Uterus (tissue), 4 donors: Measurements from ENCODE around the gene SFN. TPM values are rescaled to one million over a fixed set of nuclear protein-coding genes. Genes with fewer than 3 reads are reported as not detected.

ENCODE experiments used
- DNase-seq, 2 donors: peaks; one replicate each; pipeline ENCODE4 v3.0.0-alpha.2; 2019 to 2020
- H3K27ac ChIP-seq, 2 donors: fragments of 200-600 bp; sonication (generic); 1 replicate in 1 of 2; 2 replicates in 1 of 2; pipeline ENCODE4 v1.5.1; 2016 to 2018
- H3K27me3 ChIP-seq, 2 donors: fragments of 200-600 bp; sonication (generic); one replicate each; pipeline ENCODE4 v1.5.1; 2018 to 2019; ENCODE audit warnings: control low read depth in 1 of 2
- H3K36me3 ChIP-seq, 2 donors: fragments of 200-600 bp; sonication (generic); one replicate each; pipeline ENCODE4 v1.5.1; 2019; ENCODE audit warnings: control low read depth in 1 of 2
- H3K4me1 ChIP-seq, 2 donors: fragments of 200-600 bp; sonication (generic); one replicate each; pipeline ENCODE4 v1.5.1; 2018 to 2019; ENCODE audit warnings: control low read depth in 1 of 2
- H3K4me3 ChIP-seq, 2 donors: fragments of 200-600 bp; sonication (generic); 1 replicate in 1 of 2; 2 replicates in 1 of 2; pipeline ENCODE4 v1.5.1; 2018 to 2019; ENCODE audit warnings: mild to moderate bottlenecking in 1 of 2
- H3K9me3 ChIP-seq, 2 donors: fragments of 200-600 bp; sonication (generic); one replicate each; pipeline ENCODE4 v1.5.1; 2019; ENCODE audit warnings: control low read depth in 1 of 2
- POLR2A ChIP-seq, 2 donors: fragments of 450-650 bp; IDR thresholded peaks; one replicate each; pipeline ENCODE4 v1.6.1; 2016; ENCODE audit warnings: antibody characterized with exemption in 2 of 2, mild to moderate bottlenecking in 1 of 2, moderate library complexity in 1 of 2
- intact Hi-C: fragments of 100-400 bp; cut with DNase I; formaldehyde crosslinking; loops from one replicate; pipeline ENCODE4 v1.15.1; 2023; ENCODE audit warnings: low total_unique reads
- total RNA-seq, 4 donors: library from RNA; depleted of rRNA in 3 of 4; stranded (reverse); fragments of >200 nt in 3 of 4; gene quantifications; one replicate each; pipeline versions ENCODE4 v1.1.0 to v1.2.4, GENCODE V29; 2014 to 2023
- TF ChIP-seq, protein P1 (sequence below), 4 experiments: fragments of 200-600 bp in 2 of 4; fragments of 450-650 bp in 2 of 4; sonication (generic) in 2 of 4; IDR thresholded peaks; one replicate each; pipeline ENCODE4 v1.5.1; 2016 to 2019; ENCODE audit warnings: antibody characterized with exemption in 4 of 4, mild to moderate bottlenecking in 2 of 4, moderate library complexity in 1 of 4
- donor health status: DM: yes; HTN: yes; CAD: no.

SFN gene
- total RNA-seq, 4 donors from 2014 or later: 0.55 to 0.83 TPM; not detected in 2

DNA sequence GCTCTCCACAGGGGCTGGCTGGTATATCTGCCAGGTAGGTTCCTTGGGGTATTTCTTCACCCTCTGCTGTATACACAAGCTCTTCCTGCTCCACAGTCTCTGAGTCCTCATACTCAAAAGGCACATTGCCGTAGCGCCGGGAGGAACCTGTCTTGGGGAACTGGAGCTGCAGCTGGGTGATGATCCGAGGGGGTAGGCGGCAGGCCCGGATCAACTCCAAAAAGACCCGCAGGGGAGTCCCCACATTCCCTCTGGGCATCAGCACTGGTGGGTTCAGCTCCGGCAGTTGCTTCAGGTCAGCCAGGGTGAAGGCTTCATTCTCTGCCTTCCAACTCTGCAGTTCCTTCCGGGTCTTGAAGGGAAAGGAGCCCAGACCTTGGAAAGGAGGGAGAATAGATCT is 34.4 kb downstream of the SFN start:
- no peak for DNase-seq
- Histone ChIP-seq H3K27me3 (no peaks in the 10 kb centered on the region), H3K4me3 (no peak overlapping the region), H3K9me3 (no peaks in the 10 kb centered on the region), H3K36me3 (no peaks in the 10 kb centered on the region), H3K4me1 (no peaks in the 10 kb centered on the region), H3K27ac (no peak overlapping the region)
- intact Hi-C loops: no loop called here
- no peak for TF ChIP-seq POLR2A (IDR thresholded peaks at IDR 0.05)
- TF ChIP-seq, protein P1, sequence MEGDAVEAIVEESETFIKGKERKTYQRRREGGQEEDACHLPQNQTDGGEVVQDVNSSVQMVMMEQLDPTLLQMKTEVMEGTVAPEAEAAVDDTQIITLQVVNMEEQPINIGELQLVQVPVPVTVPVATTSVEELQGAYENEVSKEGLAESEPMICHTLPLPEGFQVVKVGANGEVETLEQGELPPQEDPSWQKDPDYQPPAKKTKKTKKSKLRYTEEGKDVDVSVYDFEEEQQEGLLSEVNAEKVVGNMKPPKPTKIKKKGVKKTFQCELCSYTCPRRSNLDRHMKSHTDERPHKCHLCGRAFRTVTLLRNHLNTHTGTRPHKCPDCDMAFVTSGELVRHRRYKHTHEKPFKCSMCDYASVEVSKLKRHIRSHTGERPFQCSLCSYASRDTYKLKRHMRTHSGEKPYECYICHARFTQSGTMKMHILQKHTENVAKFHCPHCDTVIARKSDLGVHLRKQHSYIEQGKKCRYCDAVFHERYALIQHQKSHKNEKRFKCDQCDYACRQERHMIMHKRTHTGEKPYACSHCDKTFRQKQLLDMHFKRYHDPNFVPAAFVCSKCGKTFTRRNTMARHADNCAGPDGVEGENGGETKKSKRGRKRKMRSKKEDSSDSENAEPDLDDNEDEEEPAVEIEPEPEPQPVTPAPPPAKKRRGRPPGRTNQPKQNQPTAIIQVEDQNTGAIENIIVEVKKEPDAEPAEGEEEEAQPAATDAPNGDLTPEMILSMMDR (IDR thresholded peaks at IDR 0.05): no peak

DNA sequence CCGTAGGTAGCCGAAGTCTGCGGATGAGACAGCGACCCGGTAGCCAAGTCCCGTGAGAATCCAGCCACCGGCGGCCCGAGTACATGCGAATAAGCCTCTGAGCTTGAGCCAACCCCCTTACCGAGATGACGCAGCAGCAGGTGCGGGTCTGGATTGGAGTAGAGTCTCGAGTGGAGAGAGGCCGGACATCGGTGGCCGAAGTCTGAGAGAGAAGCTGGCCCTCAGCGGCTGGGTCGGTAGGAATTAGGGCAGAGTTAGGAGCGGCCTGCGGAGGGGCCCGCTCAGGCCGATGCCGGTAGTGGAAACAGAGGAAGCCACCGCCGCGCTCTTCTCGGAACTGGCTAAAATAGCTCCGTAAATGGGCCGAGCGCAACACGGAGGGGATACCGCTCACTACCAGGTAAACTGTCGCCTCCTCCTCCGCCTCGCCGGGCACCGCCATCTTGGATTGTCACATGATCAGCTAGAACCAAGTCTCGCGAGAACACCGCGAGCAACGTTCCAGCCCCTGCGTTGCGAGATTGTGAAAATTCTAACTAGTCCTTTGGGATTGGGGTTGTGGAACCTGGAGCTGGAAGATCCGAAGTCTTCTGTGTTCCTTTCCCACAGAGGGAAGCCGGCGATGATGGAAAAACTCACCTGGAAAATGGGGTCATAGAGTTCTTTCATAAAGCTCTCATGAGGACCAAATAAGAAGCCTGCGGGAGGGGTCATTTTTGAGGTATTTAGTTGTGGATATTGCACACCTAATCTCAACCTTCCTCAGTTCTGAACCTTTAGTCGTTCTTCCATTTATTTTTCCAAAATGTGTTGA is 37.3 kb downstream of the SFN start, which contains the start of gene GPATCH3:
Gene GPATCH3, minus strand, starts transcription at position 467 of the 814 bp plus-strand sequence. Its CDS starts 25 bp downstream, at position 442.
- H3K4me1 ChIP-seq: no peaks in the 10 kb centered on the region

DNA sequence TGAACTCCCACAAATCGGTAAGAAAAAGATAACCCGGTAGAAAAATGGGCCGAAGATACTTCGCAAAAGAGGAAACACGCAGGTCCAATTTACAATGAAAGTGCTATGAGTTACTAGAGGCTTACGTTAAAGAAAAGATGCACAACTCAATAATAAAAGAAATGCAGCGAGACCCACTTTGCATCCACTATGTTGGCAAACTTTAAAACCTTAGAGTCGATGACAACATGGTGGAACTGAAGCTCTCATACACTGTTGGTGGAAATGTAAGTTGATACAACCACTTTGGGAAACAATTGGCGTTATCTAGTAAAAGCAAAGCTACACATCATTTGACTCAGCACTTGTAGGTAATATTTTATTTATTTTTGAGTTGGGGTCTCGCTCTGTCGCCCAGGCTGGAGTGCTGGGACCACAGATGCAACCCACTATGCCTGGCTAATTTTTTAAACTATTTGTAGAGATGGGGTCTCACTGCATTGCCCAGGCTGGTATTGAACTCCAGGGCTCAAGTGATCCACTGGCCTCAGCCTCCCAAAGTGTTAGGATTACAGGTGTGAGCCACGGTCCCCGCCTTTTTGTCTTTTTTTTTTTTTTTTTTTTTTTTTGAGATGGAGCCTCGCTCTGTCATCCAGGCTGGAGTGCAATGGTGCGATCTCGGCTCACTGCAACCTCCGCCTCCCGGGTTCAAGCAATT is 38.0 kb downstream of the SFN start:
- Histone ChIP-seq H3K36me3 (no peaks in the 10 kb centered on the region), H3K4me1 (no peaks in the 10 kb centered on the region), H3K27me3 (no peaks in the 10 kb centered on the region), H3K27ac (peak overlapping the region; percentile 80 to 89), H3K4me3 (peak overlapping the region; percentile 77), H3K9me3 (no peaks in the 10 kb centered on the region)
- DNase-seq: no peak
- intact Hi-C loops: no loop called here
- TF ChIP-seq POLR2A (IDR thresholded peaks at IDR 0.05): no peak
- TF ChIP-seq, protein P1 (IDR thresholded peaks at IDR 0.05): no peak

More for the DNA sequence above, 37.3 kb downstream of the SFN start, which contains the start of gene GPATCH3:
- TF ChIP-seq, protein P1 (IDR thresholded peaks at IDR 0.05): no peak
- TF ChIP-seq POLR2A (IDR thresholded peaks at IDR 0.05): peak in 1 of 2 donors; percentile 43
- DNase-seq: peak; percentile 93 to 94
- peak within 1 kb of the TSS; percentile 77 for H3K4me3 ChIP-seq
- H3K9me3 ChIP-seq: no peaks in the 10 kb centered on the region
- H3K36me3 ChIP-seq: no peaks in the 10 kb centered on the region
- H3K27me3 ChIP-seq: no peaks in the 10 kb centered on the region
- H3K27ac ChIP-seq: peak within 1 kb of the TSS; percentile 80 to 89
- intact Hi-C loops: no loop called here

DNA sequence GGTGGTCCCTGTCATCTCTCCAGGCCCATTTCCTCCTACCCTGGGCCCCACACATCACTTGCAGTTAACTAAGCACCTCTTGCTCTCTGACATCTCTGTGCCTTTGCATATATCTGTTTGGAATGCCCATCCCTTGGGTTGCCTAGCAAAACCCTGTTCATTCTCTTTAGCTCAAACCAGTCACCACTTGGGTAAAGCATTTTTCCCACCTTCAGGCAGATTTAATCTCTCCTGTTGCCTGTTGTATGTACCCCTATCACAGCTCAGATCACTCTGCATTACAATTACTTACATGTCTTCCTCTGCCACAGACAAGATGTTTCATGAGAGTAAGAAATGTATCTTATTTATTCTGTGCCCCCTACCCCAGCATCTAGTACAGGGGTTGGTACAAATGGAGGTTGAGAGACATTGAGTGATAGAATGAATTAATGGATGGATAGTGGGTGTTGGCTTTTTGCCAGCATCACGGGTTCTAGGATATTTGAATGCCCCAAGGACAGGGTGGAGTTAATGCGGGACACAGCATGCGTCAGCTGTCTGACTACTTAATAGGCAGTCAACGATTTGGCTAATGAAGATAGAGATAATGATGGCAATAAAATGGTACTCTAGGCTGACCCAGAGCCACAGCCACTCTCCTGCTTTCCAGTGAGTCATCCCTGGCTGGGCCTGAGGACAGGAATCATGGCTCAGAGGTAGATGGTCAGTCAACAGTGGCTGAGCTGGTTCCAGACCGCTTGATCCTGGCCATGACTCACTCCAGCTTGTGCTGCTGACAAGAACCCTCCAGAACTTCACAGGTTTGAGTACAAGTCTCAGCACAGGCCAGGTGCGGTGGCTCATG is 44.3 kb downstream of the SFN start:
- no peak for DNase-seq
- no peaks in the 10 kb centered on the region for H3K4me1 ChIP-seq
- H3K27me3 ChIP-seq: no peaks in the 10 kb centered on the region
- no peak overlapping the region for H3K27ac ChIP-seq
- no peaks in the 10 kb centered on the region for H3K36me3 ChIP-seq
- no peak for TF ChIP-seq POLR2A (IDR thresholded peaks at IDR 0.05)
- TF ChIP-seq, protein P1 (IDR thresholded peaks at IDR 0.05): no peak
- no peaks in the 10 kb centered on the region for H3K9me3 ChIP-seq
- no peak overlapping the region for H3K4me3 ChIP-seq
- intact Hi-C loops: no loop called here
